Measurements from ENCODE around the gene SUSD6. TPM values are rescaled to one million over a fixed set of nuclear protein-coding genes. Genes with fewer than 3 reads are reported as not detected.

The SUSD6 gene
- polyA plus RNA-seq, 2 of the 4 experiments (the other 2 are of a cell fraction) = 4.3 to 7.0 TPM

DNA sequence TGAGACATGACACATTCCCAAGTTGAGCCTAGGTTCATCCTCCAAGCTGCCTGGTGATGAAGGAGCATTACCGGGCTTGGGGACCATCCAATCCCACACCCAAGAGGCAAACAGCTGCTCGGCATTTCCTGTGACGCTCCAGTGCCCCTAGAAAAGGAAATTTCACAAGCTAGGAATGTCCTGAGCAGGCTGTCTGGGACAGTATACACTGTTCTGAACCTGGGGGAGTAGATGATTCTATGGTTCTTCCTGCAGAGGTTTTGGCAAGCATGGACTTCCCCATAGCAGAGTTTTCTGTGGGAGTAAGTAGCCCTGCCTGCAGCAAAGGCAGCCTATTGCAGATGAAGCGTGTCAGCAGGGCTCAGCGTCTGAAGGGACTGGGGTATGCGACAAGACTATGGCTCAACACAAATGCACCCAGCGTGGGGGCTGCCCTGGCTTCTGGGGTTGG, 108.1 kb downstream of the SUSD6 start:
- TF ChIP-seq ZNF302 (CRISPR knock-in tag; IDR thresholded peaks at IDR 0.05) = no peak
- TF ChIP-seq KDM5A (IDR thresholded peaks at IDR 0.05) = no peak
- TF ChIP-seq RARB (CRISPR knock-in tag; IDR thresholded peaks at IDR 0.05) = no peak
- no peak for TF ChIP-seq POLR2A (IDR thresholded peaks at IDR 0.05; ENCODE audit: low read length)
- no peak for TF ChIP-seq POLR2AphosphoS2 (conservative IDR thresholded peaks at IDR 0.05; ENCODE audit: low read length)
- TF ChIP-seq ZSCAN20 (CRISPR knock-in tag; IDR thresholded peaks at IDR 0.05) = no peak
- no peak for TF ChIP-seq TFCP2L1 (CRISPR knock-in tag; IDR thresholded peaks at IDR 0.05)
- no peak for TF ChIP-seq MYC (IDR thresholded peaks at IDR 0.05; ENCODE audit: borderline replicate concordance, low read length)
- no peak for TF ChIP-seq HEYL (CRISPR knock-in tag; IDR thresholded peaks at IDR 0.05)
- TF ChIP-seq, protein P1, sequence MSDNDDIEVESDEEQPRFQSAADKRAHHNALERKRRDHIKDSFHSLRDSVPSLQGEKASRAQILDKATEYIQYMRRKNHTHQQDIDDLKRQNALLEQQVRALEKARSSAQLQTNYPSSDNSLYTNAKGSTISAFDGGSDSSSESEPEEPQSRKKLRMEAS (IDR thresholded peaks at IDR 0.05) = no peak
- TF ChIP-seq, protein P2, sequence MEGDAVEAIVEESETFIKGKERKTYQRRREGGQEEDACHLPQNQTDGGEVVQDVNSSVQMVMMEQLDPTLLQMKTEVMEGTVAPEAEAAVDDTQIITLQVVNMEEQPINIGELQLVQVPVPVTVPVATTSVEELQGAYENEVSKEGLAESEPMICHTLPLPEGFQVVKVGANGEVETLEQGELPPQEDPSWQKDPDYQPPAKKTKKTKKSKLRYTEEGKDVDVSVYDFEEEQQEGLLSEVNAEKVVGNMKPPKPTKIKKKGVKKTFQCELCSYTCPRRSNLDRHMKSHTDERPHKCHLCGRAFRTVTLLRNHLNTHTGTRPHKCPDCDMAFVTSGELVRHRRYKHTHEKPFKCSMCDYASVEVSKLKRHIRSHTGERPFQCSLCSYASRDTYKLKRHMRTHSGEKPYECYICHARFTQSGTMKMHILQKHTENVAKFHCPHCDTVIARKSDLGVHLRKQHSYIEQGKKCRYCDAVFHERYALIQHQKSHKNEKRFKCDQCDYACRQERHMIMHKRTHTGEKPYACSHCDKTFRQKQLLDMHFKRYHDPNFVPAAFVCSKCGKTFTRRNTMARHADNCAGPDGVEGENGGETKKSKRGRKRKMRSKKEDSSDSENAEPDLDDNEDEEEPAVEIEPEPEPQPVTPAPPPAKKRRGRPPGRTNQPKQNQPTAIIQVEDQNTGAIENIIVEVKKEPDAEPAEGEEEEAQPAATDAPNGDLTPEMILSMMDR (IDR thresholded peaks at IDR 0.05) = no peak
- TF ChIP-seq ATOH8 (CRISPR knock-in tag; IDR thresholded peaks at IDR 0.05; ENCODE audit: low read depth) = no peak
- TF ChIP-seq HOXA7 (CRISPR knock-in tag; IDR thresholded peaks at IDR 0.05) = no peak
- POLR2A ChIA-PET = no interaction called here
- H3K4me1 ChIP-seq = no peaks in the 10 kb centered on the region
- no peak overlapping the region for H3K4me2 ChIP-seq
- 66% methylated on average over 5 of the region's 7 CpGs for WGBS (ENCODE audit: missing lambda C conversion rate)
- DNase-seq (ENCODE audit: low read depth in 1 of 2, low spot score in 1 of 2) (no peak), FAIRE-seq (no peak), ATAC-seq (peak in 1 of 2 experiments; percentile 29; a peak in 1 of 6 replicates)
- CTCF ChIA-PET = interaction anchor here (0.9 to 7.4 kb wide), 8 partner anchors 8 to 147 kb away, joined by 3 to 56 read pairs (median 6); no protein-coding TSS in a partner anchor
- H3K27ac ChIP-seq = no peak overlapping the region
- H3K4me3 ChIP-seq = no peak overlapping the region
- no peaks in the 10 kb centered on the region for H3K9me3 ChIP-seq

DNA sequence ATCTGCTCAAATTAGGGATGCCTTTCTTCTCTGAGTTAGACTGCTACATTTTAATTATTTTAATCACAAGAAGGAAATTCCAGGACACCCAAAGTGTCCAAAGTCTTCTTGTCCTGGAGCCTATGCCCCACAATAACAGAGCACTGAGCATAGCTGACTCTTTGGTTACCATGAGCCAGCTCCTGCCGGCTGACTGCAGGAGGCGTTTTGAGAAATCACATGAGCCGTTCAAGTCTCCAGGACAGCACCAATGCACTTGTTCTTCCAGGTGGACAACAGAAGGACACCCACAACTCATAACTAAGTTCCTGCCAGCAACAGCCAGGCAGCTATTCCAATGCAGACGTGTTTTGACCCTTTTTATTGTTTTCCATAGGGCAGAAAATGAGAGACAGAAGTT, 109.5 kb downstream of the SUSD6 start:
- H3K4me1 ChIP-seq = no peaks in the 10 kb centered on the region
- DNase-seq (ENCODE audit: low read depth in 1 of 2, low spot score in 1 of 2) (no peak), FAIRE-seq (no peak), ATAC-seq (no peak)
- no peaks in the 10 kb centered on the region for H3K9me3 ChIP-seq
- TF ChIP-seq MYC (IDR thresholded peaks at IDR 0.05; ENCODE audit: borderline replicate concordance, low read length) = no peak
- no peak for TF ChIP-seq TFCP2L1 (CRISPR knock-in tag; IDR thresholded peaks at IDR 0.05)
- no peak for TF ChIP-seq JUN (IDR thresholded peaks at IDR 0.05)
- no peak for TF ChIP-seq FOSB (CRISPR knock-in tag; IDR thresholded peaks at IDR 0.05)
- no peak for TF ChIP-seq CHD4 (IDR thresholded peaks at IDR 0.05; ENCODE audit: borderline replicate concordance)
- no peak for TF ChIP-seq RNF2 (IDR thresholded peaks at IDR 0.05; ENCODE audit: borderline replicate concordance, low read depth)
- no peak for TF ChIP-seq JUNB (IDR thresholded peaks at IDR 0.05)
- TF ChIP-seq NR3C1 (IDR thresholded peaks at IDR 0.05) = no peak
- TF ChIP-seq RFX5 (IDR thresholded peaks at IDR 0.05) = no peak
- TF ChIP-seq, protein P2 (IDR thresholded peaks at IDR 0.05) = no peak
- no peak for TF ChIP-seq ZNF302 (CRISPR knock-in tag; IDR thresholded peaks at IDR 0.05)
- TF ChIP-seq REST (IDR thresholded peaks at IDR 0.05) = no peak
- TF ChIP-seq USF2 (IDR thresholded peaks at IDR 0.05) = no peak
- no peak for TF ChIP-seq MAFK (IDR thresholded peaks at IDR 0.05; ENCODE audit: partially characterized antibody)
- no peak for TF ChIP-seq HEYL (CRISPR knock-in tag; IDR thresholded peaks at IDR 0.05)
- TF ChIP-seq CHD2 (IDR thresholded peaks at IDR 0.05; ENCODE audit: low read length, partially characterized antibody) = no peak
- TF ChIP-seq SREBF2 (IDR thresholded peaks at IDR 0.05) = no peak
- no peak for TF ChIP-seq HOXB5 (CRISPR knock-in tag; IDR thresholded peaks at IDR 0.05)
- 46% methylated on average over 4 of the region's 4 CpGs for WGBS (ENCODE audit: missing lambda C conversion rate)
- H3K4me3 ChIP-seq = no peak overlapping the region
- no peak overlapping the region for H3K4me2 ChIP-seq
- CTCF ChIA-PET = interaction anchor here (3.0 to 7.4 kb wide), 2 partner anchors 137 to 141 kb away, joined by 10 to 56 read pairs; no protein-coding TSS in a partner anchor
- POLR2A ChIA-PET = no interaction called here
- H3K27ac ChIP-seq = no peak overlapping the region
